ENCODE data around the gene CNOT9.
"Not testable (repeated sequence)": the region's sequence is repeated elsewhere in the genome, so short reads cannot be mapped to it uniquely, and the experiment has no call there.

Gene CNOT9

GRCh38 chr2:218568190-218569037, at the start of gene CNOT9, which contains the start of gene USP37:
Gene CNOT9 (plus strand): TSS chr2:218568839. CDS start chr2:218568955, 116 bp downstream.
Gene USP37 (minus strand): TSS chr2:218568351. CDS start chr2:218558653, 9,698 bp downstream.
- peak; percentile 87 to 99 (median 98) for DNase-seq

GRCh38 chr2:218518876-218519275, 49.8 kb upstream of the CNOT9 start:
- no peak for DNase-seq

GRCh38 chr2:218523651-218524050, 45.0 kb upstream of the CNOT9 start:
- DNase-seq, result no peak

GRCh38 chr2:218528409-218528808, 40.2 kb upstream of the CNOT9 start:
- DNase-seq, result not testable (repeated sequence)

GRCh38 chr2:218529990-218530389, 38.6 kb upstream of the CNOT9 start:
- no peak for DNase-seq

- DNase-seq, result no peak
Measured at GRCh38 chr2:218536804-218537494, 31.7 kb upstream of the CNOT9 start.

GRCh38 chr2:218540015-218540414, 28.6 kb upstream of the CNOT9 start:
- DNase-seq, result no peak

- no peak for DNase-seq
Measured at GRCh38 chr2:218546012-218546411, 22.6 kb upstream of the CNOT9 start.

- no peak for DNase-seq
Measured at GRCh38 chr2:218547511-218547910, 21.1 kb upstream of the CNOT9 start.

GRCh38 chr2:218547978-218548377, 20.7 kb upstream of the CNOT9 start:
- DNase-seq, result no peak

GRCh38 chr2:218554225-218554624, 14.4 kb upstream of the CNOT9 start:
- DNase-seq, result not testable (repeated sequence)

GRCh38 chr2:218555527-218555926, 13.1 kb upstream of the CNOT9 start:
- no peak for DNase-seq

- DNase-seq, result no peak
Measured at GRCh38 chr2:218557941-218558340, 10.7 kb upstream of the CNOT9 start.

- no peak for DNase-seq
Measured at GRCh38 chr2:218558986-218559385, 9.7 kb upstream of the CNOT9 start.

- no peak for DNase-seq
Measured at GRCh38 chr2:218564056-218564455, 4.6 kb upstream of the CNOT9 start.

- DNase-seq, result no peak
Measured at GRCh38 chr2:218566296-218566695, 2.3 kb upstream of the CNOT9 start.

GRCh38 chr2:218567797-218568189, 846 bp upstream of the CNOT9 start:
- DNase-seq, result peak in 8 of 58 donors; percentile 52 to 75 (median 70)

GRCh38 chr2:218569038-218569431, 396 bp downstream of the CNOT9 start:
- DNase-seq, result peak in 18 of 58 donors; percentile 4 to 63 (median 40)

GRCh38 chr2:218569661-218570500, 1.2 kb downstream of the CNOT9 start:
- peak in 2 of 58 donors; percentile 2 to 3 for DNase-seq

- no peak for DNase-seq
Measured at GRCh38 chr2:218570850-218571249, 2.2 kb downstream of the CNOT9 start.

GRCh38 chr2:218576854-218577253, 8.2 kb downstream of the CNOT9 start:
- DNase-seq, result no peak
